Glutamatergic neuron (in vitro differentiated cells): Measurements from ENCODE around the gene GBA2. TPM values are rescaled to one million over a fixed set of nuclear protein-coding genes. Genes with fewer than 3 reads are reported as not detected.

Source experiments
- DNase-seq: peaks from one replicate; pipeline ENCODE4 v3.0.0; 2022
- H3K27ac Mint-ChIP-seq: one replicate; pipeline ENCODE4 v1.8.0; 2020; ENCODE audit warnings: mild to moderate bottlenecking, mixed read lengths, inconsistent platforms; ENCODE audit not compliant: unreplicated experiment
- H3K27me3 Mint-ChIP-seq: one replicate; pipeline ENCODE4 v1.8.0; 2020; ENCODE audit warnings: mild to moderate bottlenecking, moderate library complexity, mixed read lengths, inconsistent platforms; ENCODE audit not compliant: unreplicated experiment
- H3K36me3 Mint-ChIP-seq: one replicate; pipeline ENCODE4 v1.8.0; 2020; ENCODE audit warnings: mild to moderate bottlenecking, mixed read lengths, inconsistent platforms; ENCODE audit not compliant: unreplicated experiment
- H3K4me1 Mint-ChIP-seq: one replicate; pipeline ENCODE4 v1.8.0; 2020; ENCODE audit warnings: mild to moderate bottlenecking, low read depth, mixed read lengths, inconsistent platforms; ENCODE audit not compliant: unreplicated experiment
- H3K4me3 Mint-ChIP-seq: one replicate; pipeline ENCODE4 v1.8.0; 2020; ENCODE audit warnings: mild to moderate bottlenecking, mixed read lengths, inconsistent platforms; ENCODE audit not compliant: unreplicated experiment
- H3K9me3 Mint-ChIP-seq: one replicate; pipeline ENCODE4 v1.8.0; 2020; ENCODE audit warnings: mild to moderate bottlenecking, moderate library complexity, mixed read lengths, inconsistent platforms; ENCODE audit not compliant: unreplicated experiment
- total RNA-seq: library from RNA; stranded (reverse); fragmentation: NEBNext Ultra II Directional; extraction: Animal tissue kit (Norgen Biotek cat#: 25700); gene quantifications from one replicate; pipeline ENCODE4 v1.2.1, GENCODE V29; 2021; ENCODE audit not compliant: unreplicated experiment
- TF ChIP-seq, protein P1 (sequence below): fragments of 200-600 bp; sonication (generic); IDR thresholded peaks from one replicate; pipeline ENCODE4 v1.5.0; 2021; ENCODE audit not compliant: partially characterized antibody, unreplicated experiment

The GBA2 gene
- total RNA-seq, 1 donor from 2014 or later = 287 TPM

- no peak overlapping the region for H3K27ac Mint-ChIP-seq
- H3K9me3 Mint-ChIP-seq = no peaks in the 10 kb centered on the region
- H3K4me1 Mint-ChIP-seq = no peaks in the 10 kb centered on the region
- no peak overlapping the region for H3K4me3 Mint-ChIP-seq
- no peaks in the 10 kb centered on the region for H3K36me3 Mint-ChIP-seq
- DNase-seq = no peak
- H3K27me3 Mint-ChIP-seq = peaks cover 2% of the 10 kb centered on the region
- TF ChIP-seq, protein P1, sequence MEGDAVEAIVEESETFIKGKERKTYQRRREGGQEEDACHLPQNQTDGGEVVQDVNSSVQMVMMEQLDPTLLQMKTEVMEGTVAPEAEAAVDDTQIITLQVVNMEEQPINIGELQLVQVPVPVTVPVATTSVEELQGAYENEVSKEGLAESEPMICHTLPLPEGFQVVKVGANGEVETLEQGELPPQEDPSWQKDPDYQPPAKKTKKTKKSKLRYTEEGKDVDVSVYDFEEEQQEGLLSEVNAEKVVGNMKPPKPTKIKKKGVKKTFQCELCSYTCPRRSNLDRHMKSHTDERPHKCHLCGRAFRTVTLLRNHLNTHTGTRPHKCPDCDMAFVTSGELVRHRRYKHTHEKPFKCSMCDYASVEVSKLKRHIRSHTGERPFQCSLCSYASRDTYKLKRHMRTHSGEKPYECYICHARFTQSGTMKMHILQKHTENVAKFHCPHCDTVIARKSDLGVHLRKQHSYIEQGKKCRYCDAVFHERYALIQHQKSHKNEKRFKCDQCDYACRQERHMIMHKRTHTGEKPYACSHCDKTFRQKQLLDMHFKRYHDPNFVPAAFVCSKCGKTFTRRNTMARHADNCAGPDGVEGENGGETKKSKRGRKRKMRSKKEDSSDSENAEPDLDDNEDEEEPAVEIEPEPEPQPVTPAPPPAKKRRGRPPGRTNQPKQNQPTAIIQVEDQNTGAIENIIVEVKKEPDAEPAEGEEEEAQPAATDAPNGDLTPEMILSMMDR = no peak
These were observed 25.1 kb downstream of the GBA2 start for GRCh38 chr9:35723908-35724307.

DNA sequence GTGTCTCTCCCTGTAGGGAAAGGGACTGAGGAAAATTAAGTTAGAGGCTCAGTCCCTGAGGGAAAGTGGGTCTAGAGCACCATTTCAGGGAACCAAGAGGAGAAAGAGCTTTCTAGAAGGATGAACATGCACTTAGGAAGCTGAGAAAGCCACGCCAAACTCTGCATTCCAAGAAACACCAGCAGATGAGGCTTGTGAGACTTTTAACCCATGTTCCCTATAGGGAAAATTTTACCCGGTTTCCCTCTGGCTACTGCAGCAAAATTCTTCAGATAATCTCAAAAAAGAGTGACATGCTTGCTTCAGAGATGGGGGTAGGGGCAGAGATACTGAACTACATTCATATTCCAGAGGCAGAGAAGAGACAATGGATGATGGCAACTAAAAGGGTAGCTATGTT, 25.6 kb downstream of the GBA2 start:
- Mint-ChIP-seq H3K27me3 (peaks cover 2% of the 10 kb centered on the region), H3K9me3 (no peaks in the 10 kb centered on the region), H3K36me3 (no peaks in the 10 kb centered on the region), H3K4me3 (no peak overlapping the region), H3K4me1 (no peaks in the 10 kb centered on the region), H3K27ac (no peak overlapping the region)
- TF ChIP-seq, protein P1 = no peak
- DNase-seq = no peak

DNA sequence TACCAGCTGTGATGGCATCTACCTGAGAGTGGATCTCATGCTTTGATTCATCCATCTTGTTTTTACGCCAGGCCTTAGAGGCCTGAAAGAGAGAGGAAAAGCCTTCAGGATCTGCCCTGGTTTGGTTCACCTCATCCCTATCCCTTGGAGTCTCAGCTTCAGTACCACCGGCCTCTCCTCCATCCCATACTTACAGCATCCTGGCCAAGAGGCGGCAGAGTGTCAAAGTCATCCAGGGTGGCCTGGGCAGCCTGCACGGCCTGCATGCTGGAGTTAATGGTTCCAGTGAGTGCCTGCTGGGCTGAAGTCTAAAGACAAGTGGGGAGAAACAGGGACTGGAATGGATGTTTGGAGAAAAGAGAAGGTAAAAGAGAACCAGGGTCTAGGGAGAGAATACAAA, 29.5 kb downstream of the GBA2 start:
- Mint-ChIP-seq H3K9me3 (no peaks in the 10 kb centered on the region), H3K27ac (no peak overlapping the region), H3K27me3 (peaks cover 5% of the 10 kb centered on the region), H3K36me3 (no peaks in the 10 kb centered on the region), H3K4me1 (no peaks in the 10 kb centered on the region), H3K4me3 (no peak overlapping the region)
- DNase-seq = no peak
- TF ChIP-seq, protein P1 = no peak

DNA sequence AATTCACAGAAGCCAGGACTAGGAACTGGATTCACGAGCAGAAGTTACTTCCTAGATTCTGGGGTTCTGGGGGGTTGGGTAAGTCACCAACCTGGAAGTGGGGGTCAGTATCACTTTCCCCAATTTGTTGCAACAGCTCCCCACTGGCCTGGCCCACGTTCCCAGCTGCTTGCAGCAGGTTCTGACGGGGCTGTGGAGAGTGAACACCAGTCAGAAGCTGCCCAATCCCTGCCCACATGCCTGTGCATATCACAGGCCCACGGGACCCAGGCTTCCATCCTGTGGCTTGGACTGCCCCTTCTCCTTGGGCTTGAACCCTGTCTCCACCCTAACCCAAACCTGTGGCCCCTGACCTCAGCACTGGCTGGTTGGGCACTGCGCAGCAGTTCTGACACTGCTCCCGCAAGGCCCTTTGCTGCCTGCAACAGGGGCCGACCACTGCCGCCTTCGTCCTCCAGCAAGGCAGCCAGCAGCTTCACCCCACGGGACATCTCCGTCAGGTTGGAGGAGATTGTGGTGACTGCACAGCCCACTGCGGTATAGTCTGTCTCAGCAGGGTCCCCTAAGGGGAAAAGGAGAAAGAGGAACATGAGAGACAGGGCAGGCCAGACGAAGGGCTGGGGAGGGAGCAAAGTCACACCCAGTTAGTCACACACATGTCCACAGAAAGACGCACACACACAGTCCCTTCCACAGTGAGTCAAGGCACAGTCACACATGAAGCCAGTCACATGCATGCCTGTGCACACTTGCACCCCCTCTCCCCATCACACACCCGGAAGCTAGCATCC, 30.1 kb downstream of the GBA2 start:
- no peak for DNase-seq
- peaks cover 5% of the 10 kb centered on the region for H3K27me3 Mint-ChIP-seq
- H3K4me3 Mint-ChIP-seq = no peak overlapping the region
- no peaks in the 10 kb centered on the region for H3K9me3 Mint-ChIP-seq
- no peaks in the 10 kb centered on the region for H3K36me3 Mint-ChIP-seq
- TF ChIP-seq, protein P1 = no peak
- H3K27ac Mint-ChIP-seq = no peak overlapping the region
- H3K4me1 Mint-ChIP-seq = no peaks in the 10 kb centered on the region

DNA sequence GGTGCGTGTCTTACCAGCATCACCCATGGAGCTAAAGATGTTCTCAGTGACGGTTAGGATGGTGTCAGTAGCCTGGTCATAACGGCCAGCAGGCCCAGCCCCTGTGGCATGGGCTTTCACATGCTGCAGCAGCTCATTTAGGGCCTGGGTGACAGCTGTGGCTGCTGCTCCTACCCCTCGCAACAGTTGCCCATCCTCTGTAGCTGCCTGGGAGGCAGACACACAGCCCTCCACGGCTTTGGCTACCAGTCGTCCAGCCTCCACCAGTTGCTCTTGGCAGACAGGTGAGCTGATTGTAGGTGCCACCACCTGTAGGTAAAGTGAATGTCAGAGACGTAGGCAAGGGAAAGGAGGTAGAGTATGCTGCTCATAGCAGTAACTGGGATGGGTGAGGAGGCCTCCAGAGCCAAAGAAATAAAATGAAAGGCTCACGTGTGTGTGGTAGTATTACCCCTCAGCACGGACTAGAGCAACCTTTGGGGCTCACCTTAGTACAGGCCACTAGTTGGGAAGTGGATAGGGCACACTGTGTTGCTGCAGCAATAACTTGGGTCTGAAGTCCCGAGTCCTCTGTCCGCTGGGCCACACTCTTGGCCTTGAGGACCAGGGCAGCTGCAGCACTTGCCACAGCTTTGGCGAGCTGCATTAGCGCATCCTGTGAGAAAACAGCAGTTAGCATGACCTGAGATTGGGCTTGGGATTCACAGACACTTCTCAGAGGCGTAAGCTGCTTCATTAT, 31.7 kb downstream of the GBA2 start:
- no peaks in the 10 kb centered on the region for H3K36me3 Mint-ChIP-seq
- no peaks in the 10 kb centered on the region for H3K4me1 Mint-ChIP-seq
- peaks cover 6% of the 10 kb centered on the region for H3K27me3 Mint-ChIP-seq
- H3K9me3 Mint-ChIP-seq = no peaks in the 10 kb centered on the region
- TF ChIP-seq, protein P1 = no peak
- no peak for DNase-seq
- no peak overlapping the region for H3K27ac Mint-ChIP-seq
- no peak overlapping the region for H3K4me3 Mint-ChIP-seq
